ENCODE results near the gene RPS21. TPM values are rescaled to one million over a fixed set of nuclear protein-coding genes. Genes with fewer than 3 reads are reported as not detected.
A peak's percentile ranks its signal among the peaks of the same experiment; 100 is the strongest.

Gene RPS21
- total and polyA plus RNA-seq, 2 of the 13 experiments (the other 11 are each of a cell fraction or from before 2014, with no cell fraction given), result 2,647 to 11,063 TPM

DNA sequence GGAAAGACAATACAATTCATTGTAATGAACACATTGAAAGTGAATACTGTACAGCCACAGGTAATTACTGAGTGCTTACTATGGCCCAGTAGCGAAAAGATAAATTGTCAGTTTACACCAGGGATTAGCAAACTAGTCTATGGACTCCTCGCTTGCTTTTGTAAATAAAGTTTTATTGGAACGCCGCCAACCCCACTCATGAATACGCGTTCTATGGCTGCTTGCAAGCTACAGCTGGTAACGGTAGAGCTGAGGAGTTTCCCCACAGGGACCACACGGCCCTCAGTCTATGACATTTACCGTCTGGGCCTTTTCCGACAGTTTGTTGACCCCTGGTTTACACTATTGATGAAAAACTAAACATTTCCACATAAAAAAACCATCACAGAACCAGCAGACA is 44.0 kb upstream of the RPS21 start (continued):
- TF ChIP-seq, protein P1, sequence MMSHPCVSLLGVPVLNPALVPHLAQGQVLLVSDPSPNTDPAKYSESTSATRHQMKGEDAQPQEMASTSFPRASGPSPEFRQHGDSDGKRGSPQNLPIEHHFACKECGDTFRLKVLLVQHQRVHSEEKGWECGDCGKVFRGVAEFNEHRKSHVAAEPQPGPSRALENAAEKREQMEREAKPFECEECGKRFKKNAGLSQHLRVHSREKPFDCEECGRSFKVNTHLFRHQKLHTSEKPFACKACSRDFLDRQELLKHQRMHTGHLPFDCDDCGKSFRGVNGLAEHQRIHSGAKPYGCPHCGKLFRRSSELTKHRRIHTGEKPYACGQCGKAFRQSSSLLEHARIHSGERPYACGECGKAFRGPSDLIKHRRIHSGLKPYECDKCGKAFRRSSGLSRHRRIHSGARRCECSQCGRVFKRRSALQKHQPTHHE (CRISPR knock-in tag; IDR thresholded peaks at IDR 0.05; ENCODE audit: borderline replicate concordance), result no peak
- TF ChIP-seq ETV5 (CRISPR knock-in tag; IDR thresholded peaks at IDR 0.05; ENCODE audit: borderline replicate concordance), result no peak
- TF ChIP-seq, protein P2, sequence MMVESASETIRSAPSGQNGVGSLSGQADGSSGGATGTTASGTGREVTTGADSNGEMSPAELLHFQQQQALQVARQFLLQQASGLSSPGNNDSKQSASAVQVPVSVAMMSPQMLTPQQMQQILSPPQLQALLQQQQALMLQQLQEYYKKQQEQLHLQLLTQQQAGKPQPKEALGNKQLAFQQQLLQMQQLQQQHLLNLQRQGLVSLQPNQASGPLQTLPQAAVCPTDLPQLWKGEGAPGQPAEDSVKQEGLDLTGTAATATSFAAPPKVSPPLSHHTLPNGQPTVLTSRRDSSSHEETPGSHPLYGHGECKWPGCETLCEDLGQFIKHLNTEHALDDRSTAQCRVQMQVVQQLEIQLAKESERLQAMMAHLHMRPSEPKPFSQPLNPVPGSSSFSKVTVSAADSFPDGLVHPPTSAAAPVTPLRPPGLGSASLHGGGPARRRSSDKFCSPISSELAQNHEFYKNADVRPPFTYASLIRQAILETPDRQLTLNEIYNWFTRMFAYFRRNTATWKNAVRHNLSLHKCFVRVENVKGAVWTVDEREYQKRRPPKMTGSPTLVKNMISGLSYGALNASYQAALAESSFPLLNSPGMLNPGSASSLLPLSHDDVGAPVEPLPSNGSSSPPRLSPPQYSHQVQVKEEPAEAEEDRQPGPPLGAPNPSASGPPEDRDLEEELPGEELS (CRISPR knock-in tag; IDR thresholded peaks at IDR 0.05), result peak; percentile 48; the same call in 1 of the 2 replicates
- TF ChIP-seq AHDC1 (CRISPR knock-in tag; IDR thresholded peaks at IDR 0.05; ENCODE audit: borderline replicate concordance), result 0 out of 2 replicates have a peak, but pooled peaks have one; percentile 30
- no peak for TF ChIP-seq NFE2L2 (IDR thresholded peaks at IDR 0.05; ENCODE audit: low read length)
- TF ChIP-seq, protein P3, sequence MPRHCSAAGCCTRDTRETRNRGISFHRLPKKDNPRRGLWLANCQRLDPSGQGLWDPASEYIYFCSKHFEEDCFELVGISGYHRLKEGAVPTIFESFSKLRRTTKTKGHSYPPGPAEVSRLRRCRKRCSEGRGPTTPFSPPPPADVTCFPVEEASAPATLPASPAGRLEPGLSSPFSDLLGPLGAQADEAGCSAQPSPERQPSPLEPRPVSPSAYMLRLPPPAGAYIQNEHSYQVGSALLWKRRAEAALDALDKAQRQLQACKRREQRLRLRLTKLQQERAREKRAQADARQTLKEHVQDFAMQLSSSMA (CRISPR knock-in tag; IDR thresholded peaks at IDR 0.05), result no peak
- no peak for TF ChIP-seq TRIM24 (CRISPR knock-in tag; IDR thresholded peaks at IDR 0.05)
- peak; percentile 58 for TF ChIP-seq SAP130 (CRISPR knock-in tag; IDR thresholded peaks at IDR 0.05; ENCODE audit: low read depth)
- TF ChIP-seq, protein P4, sequence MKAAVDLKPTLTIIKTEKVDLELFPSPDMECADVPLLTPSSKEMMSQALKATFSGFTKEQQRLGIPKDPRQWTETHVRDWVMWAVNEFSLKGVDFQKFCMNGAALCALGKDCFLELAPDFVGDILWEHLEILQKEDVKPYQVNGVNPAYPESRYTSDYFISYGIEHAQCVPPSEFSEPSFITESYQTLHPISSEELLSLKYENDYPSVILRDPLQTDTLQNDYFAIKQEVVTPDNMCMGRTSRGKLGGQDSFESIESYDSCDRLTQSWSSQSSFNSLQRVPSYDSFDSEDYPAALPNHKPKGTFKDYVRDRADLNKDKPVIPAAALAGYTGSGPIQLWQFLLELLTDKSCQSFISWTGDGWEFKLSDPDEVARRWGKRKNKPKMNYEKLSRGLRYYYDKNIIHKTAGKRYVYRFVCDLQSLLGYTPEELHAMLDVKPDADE (CRISPR knock-in tag; IDR thresholded peaks at IDR 0.05), result no peak
- TF ChIP-seq ZNF264 (CRISPR knock-in tag; IDR thresholded peaks at IDR 0.05), result no peak
- no peak for TF ChIP-seq ZNF720 (CRISPR knock-in tag; IDR thresholded peaks at IDR 0.05)
- TF ChIP-seq HES4 (CRISPR knock-in tag; IDR thresholded peaks at IDR 0.05; ENCODE audit: borderline replicate concordance), result no peak
- no peak for TF ChIP-seq CC2D1A (CRISPR knock-in tag; IDR thresholded peaks at IDR 0.05)
- TF ChIP-seq, protein P5, sequence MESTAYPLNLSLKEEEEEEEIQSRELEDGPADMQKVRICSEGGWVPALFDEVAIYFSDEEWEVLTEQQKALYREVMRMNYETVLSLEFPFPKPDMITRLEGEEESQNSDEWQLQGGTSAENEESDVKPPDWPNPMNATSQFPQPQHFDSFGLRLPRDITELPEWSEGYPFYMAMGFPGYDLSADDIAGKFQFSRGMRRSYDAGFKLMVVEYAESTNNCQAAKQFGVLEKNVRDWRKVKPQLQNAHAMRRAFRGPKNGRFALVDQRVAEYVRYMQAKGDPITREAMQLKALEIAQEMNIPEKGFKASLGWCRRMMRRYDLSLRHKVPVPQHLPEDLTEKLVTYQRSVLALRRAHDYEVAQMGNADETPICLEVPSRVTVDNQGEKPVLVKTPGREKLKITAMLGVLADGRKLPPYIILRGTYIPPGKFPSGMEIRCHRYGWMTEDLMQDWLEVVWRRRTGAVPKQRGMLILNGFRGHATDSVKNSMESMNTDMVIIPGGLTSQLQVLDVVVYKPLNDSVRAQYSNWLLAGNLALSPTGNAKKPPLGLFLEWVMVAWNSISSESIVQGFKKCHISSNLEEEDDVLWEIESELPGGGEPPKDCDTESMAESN (CRISPR knock-in tag; conservative IDR thresholded peaks at IDR 0.05), result no peak
- no peak for TF ChIP-seq ZNF431 (CRISPR knock-in tag; IDR thresholded peaks at IDR 0.05; ENCODE audit: borderline replicate concordance, low read depth)
- TF ChIP-seq MXD1 (CRISPR knock-in tag; IDR thresholded peaks at IDR 0.05), result no peak
- no peak for TF ChIP-seq NFIB (CRISPR knock-in tag; IDR thresholded peaks at IDR 0.05; ENCODE audit: borderline replicate concordance)

Measured in HepG2 (cell line).